ENCODE results near the gene EDA.

EDA gene

DNA sequence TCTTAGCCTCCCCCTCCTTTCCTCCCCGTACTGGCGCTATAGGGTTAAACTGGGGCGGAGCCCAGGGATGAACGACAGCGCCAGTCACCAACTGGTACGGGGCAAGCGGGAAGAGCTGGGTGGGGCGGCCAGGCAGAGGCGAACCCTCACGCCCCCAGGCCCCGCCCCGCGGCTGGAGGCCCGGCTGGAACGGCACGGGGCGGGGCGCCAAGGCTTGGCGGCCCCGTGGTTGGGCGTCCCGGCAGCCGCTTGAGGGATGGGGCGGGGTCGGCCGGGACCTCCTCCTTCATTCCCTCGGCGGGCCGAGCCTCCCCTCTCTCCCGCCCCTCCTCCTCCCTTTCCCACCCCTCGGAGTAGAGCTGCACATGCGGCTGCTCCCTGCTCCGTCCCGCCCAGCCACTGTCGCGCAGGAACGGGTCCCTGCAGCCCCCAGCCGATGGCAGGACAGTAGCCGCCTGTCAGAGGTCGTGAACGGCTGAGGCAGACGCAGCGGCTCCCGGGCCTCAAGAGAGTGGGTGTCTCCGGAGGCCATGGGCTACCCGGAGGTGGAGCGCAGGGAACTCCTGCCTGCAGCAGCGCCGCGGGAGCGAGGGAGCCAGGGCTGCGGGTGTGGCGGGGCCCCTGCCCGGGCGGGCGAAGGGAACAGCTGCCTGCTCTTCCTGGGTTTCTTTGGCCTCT is at the start of gene EDA:
TSS of gene EDA (plus strand) at position 335 of the 678 bp plus-strand sequence.
- peak; percentile 62 for DNase-seq (ENCODE audit: low read depth, low spot score)
- H3K4me3 ChIP-seq (ENCODE audit: low read depth, low read length) = peak within 1 kb of the TSS; percentile 35
- in situ Hi-C loops (cut with HindIII; ENCODE audit: low sequenced_read_pairs) = no loop called here
- TF ChIP-seq CTCF (IDR thresholded peaks at IDR 0.05; ENCODE audit: low read depth, low read length) = no peak

- in situ Hi-C loops (cut with HindIII; ENCODE audit: low sequenced_read_pairs) = no loop called here
- H3K4me3 ChIP-seq (ENCODE audit: low read depth, low read length) = no peak overlapping the region
- TF ChIP-seq CTCF (IDR thresholded peaks at IDR 0.05; ENCODE audit: low read depth, low read length) = no peak
- no peak for DNase-seq (ENCODE audit: low read depth, low spot score)
Measured at GRCh38 chrX:69568828-69569227, 47.1 kb upstream of the EDA start.

DNA sequence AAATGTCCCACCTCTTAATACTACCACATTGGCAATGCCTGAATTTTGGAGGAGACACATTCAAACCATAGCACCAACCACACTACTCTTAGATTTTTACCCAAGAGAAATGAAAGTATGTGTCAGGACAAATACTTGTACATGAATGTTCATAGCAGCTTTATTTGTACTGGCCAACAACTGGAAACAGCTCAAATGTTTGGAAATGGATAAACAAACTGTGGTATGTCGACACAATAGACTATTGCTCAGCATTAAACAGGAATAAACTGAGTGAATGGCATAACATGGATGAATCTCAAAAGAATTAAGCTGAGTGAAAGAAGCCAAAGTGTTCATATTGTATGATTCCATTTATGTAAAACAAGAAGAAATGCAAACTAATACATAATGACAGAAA is 18.5 kb upstream of the EDA start:
- no peak for DNase-seq (ENCODE audit: low read depth, low spot score)
- no peak for TF ChIP-seq CTCF (IDR thresholded peaks at IDR 0.05; ENCODE audit: low read depth, low read length)
- H3K4me3 ChIP-seq (ENCODE audit: low read depth, low read length) = no peak overlapping the region
- in situ Hi-C loops (cut with HindIII; ENCODE audit: low sequenced_read_pairs) = no loop called here

DNA sequence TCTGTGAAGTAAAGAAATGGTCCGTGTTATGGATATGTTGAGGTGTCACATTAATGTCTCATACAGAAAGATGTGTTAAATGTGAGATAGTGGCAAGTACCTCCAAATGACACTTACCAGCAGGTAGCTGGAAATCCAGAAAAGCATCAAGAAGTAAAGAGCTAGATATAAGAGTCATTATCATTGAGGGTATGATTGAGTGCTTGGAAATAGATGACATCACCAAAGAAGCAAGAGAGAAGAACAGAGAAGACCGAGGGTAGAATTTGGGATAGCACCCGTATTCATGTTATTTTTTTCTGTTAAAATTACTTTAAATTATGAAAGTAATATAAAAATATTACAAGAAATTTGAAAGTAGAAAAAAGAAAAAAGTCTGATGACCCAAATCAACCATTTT is 15.7 kb upstream of the EDA start:
- TF ChIP-seq CTCF (IDR thresholded peaks at IDR 0.05; ENCODE audit: low read depth, low read length) = no peak
- in situ Hi-C loops (cut with HindIII; ENCODE audit: low sequenced_read_pairs) = no loop called here
- DNase-seq (ENCODE audit: low read depth, low spot score) = no peak
- no peak overlapping the region for H3K4me3 ChIP-seq (ENCODE audit: low read depth, low read length)

- in situ Hi-C loops (cut with HindIII; ENCODE audit: low sequenced_read_pairs) = no loop called here
- TF ChIP-seq CTCF (IDR thresholded peaks at IDR 0.05; ENCODE audit: low read depth, low read length) = no peak
- no peak for DNase-seq (ENCODE audit: low read depth, low spot score)
- no peak overlapping the region for H3K4me3 ChIP-seq (ENCODE audit: low read depth, low read length)
Measured at GRCh38 chrX:69603566-69604194, 12.2 kb upstream of the EDA start.

DNA sequence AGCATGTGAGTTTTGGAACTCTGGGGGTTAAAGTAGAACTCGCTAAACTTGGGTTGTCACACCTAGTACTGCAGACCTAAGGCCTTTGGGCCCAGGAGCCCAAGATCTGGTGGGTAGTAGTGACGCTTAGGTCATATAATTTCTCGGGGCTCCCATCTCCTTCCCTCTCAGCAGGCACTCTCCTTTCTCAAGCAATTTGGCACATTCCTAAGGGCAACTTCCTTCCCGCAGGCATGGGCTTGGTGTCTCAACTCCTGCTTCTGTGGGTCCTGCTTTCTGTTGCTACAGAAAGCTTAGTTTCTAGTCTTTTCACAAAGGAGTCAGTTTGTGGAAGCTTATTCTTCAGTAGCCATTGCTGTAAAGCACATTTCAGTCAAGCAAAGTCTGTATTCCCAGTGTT is 10.4 kb upstream of the EDA start:
- in situ Hi-C loops (cut with HindIII; ENCODE audit: low sequenced_read_pairs) = no loop called here
- no peak overlapping the region for H3K4me3 ChIP-seq (ENCODE audit: low read depth, low read length)
- DNase-seq (ENCODE audit: low read depth, low spot score) = no peak
- TF ChIP-seq CTCF (IDR thresholded peaks at IDR 0.05; ENCODE audit: low read depth, low read length) = no peak

All from astrocyte of the spinal cord (primary cell).